Gastrocnemius medialis (tissue), 4 donors: Measurements from ENCODE around the gene ARFGAP1.

Experiments used
- POLR2A ChIP-seq, 2 donors: fragments of 450-650 bp; IDR thresholded peaks; one replicate each; pipeline ENCODE4 v1.6.1; 2017; ENCODE audit warnings: antibody characterized with exemption in 2 of 2, mild to moderate bottlenecking in 2 of 2, moderate library complexity in 2 of 2
- TF ChIP-seq, protein P1 (sequence below), 5 experiments: fragments of 450-650 bp in 3 of 5; fragments of 200-600 bp in 2 of 5; sonication (generic) in 2 of 5; IDR thresholded peaks in 4 of 5; conservative IDR thresholded peaks in 1 of 5; 1 replicate in 4 of 5; 2 replicates in 1 of 5; pipeline ENCODE4 v1.5.1; 2016 to 2019; ENCODE audit warnings: antibody characterized with exemption in 5 of 5, mild to moderate bottlenecking in 3 of 5, moderate library complexity in 3 of 5

DNA sequence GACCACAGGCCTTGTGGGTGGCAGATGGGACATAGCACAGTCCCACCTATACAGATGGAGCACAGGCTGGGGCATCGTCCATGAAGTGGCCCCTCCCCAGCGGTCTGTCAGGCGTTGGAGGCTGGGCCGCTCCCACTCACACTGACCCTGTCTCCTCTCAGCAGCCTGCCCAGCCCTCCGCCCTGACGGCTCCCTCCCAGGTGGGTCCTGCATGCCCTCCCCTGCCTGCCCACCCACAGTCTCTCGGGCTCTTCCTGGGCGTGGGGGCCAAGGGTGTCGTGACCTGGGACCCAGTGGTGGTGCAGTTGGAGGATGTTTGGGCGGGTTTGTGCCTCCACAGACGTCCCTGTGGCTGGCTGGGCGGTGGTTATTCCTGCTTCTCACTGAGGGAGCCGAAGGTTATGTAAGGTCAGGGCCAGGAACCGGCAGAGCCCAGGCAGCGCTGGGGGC, 42.7 kb downstream of the ARFGAP1 start:
- TF ChIP-seq, protein P1, sequence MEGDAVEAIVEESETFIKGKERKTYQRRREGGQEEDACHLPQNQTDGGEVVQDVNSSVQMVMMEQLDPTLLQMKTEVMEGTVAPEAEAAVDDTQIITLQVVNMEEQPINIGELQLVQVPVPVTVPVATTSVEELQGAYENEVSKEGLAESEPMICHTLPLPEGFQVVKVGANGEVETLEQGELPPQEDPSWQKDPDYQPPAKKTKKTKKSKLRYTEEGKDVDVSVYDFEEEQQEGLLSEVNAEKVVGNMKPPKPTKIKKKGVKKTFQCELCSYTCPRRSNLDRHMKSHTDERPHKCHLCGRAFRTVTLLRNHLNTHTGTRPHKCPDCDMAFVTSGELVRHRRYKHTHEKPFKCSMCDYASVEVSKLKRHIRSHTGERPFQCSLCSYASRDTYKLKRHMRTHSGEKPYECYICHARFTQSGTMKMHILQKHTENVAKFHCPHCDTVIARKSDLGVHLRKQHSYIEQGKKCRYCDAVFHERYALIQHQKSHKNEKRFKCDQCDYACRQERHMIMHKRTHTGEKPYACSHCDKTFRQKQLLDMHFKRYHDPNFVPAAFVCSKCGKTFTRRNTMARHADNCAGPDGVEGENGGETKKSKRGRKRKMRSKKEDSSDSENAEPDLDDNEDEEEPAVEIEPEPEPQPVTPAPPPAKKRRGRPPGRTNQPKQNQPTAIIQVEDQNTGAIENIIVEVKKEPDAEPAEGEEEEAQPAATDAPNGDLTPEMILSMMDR (IDR thresholded peaks at IDR 0.05 in 4 of 5, conservative IDR thresholded peaks at IDR 0.05 in 1 of 5), result no peak
- no peak for TF ChIP-seq POLR2A (IDR thresholded peaks at IDR 0.05)
